NCI-H345 treated with DMSO at 0.1 percent for 48 hours (cell line): ENCODE results near the gene CDH13.

Experiments
- DNase-seq: peaks from one replicate; lab custom pipeline; 2025; ENCODE audit not compliant: unreplicated experiment; lab: John Stamatoyannopoulos, UW

CDH13 gene

GRCh38 chr16:83842756-83843507 lies 1216.2 kb downstream of the CDH13 start:
- no peak for DNase-seq

GRCh38 chr16:83843657-83844056 lies 1216.9 kb downstream of the CDH13 start:
- no peak for DNase-seq

- DNase-seq: no peak
These were observed 1218.5 kb downstream of the CDH13 start for GRCh38 chr16:83845263-83845662.

- DNase-seq: no peak
These were observed 1220.8 kb downstream of the CDH13 start for GRCh38 chr16:83847371-83848225.

GRCh38 chr16:83849421-83849820 lies 1222.7 kb downstream of the CDH13 start:
- no peak for DNase-seq
